GM12864 (cell line): ENCODE measurements around the gene CNIH4.

Source experiments
- DNase-seq: peaks from one replicate; pipeline ENCODE4 v3.0.0-alpha.2; 2011; ENCODE audit warnings: low read depth
- H3K4me3 ChIP-seq: 2 replicates; pipeline ENCODE4 v1.5.1; 2011; ENCODE audit warnings: mild to moderate bottlenecking, low read depth, low read length, control low read depth
- TF ChIP-seq, protein P1 (sequence below): IDR thresholded peaks from 2 replicates; pipeline ENCODE4 v1.5.1; 2011; ENCODE audit warnings: low read depth, mild to moderate bottlenecking, moderate library complexity, low read length, control low read depth, inconsistent platforms; ENCODE audit errors: missing control alignments

Gene CNIH4

DNA sequence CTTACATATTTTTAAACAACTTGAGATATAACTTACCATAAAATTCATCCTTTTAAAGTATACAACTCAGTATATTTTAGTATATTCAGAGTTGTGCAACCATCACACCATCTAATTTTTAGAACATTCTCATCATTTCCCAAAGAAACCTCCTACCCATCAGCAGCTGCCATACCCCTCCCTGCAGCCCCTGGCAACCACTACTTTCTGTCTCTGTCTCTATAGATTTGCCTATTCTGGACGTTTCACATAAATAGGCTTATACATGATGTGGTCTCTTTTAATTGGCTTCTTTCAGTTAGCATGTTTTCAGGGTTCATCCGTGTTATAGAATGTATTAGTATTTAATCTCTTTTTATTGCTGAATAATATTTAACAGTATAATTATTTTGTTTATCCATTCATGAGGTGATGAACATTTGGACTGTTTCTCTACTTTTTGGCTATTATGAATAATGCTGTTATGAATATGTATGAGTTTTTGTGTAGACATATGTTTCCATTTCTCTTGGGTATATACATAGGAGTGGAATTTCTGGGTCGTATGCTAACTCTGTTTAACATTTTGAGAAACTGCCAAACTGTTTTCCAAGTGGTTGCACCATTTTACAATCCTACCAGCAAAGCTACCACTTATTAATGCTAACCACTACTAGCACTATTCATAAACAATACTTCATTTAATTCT is 48.4 kb downstream of the CNIH4 start:
- no peak for DNase-seq
- H3K4me3 ChIP-seq = no peak overlapping the region
- TF ChIP-seq, protein P1, sequence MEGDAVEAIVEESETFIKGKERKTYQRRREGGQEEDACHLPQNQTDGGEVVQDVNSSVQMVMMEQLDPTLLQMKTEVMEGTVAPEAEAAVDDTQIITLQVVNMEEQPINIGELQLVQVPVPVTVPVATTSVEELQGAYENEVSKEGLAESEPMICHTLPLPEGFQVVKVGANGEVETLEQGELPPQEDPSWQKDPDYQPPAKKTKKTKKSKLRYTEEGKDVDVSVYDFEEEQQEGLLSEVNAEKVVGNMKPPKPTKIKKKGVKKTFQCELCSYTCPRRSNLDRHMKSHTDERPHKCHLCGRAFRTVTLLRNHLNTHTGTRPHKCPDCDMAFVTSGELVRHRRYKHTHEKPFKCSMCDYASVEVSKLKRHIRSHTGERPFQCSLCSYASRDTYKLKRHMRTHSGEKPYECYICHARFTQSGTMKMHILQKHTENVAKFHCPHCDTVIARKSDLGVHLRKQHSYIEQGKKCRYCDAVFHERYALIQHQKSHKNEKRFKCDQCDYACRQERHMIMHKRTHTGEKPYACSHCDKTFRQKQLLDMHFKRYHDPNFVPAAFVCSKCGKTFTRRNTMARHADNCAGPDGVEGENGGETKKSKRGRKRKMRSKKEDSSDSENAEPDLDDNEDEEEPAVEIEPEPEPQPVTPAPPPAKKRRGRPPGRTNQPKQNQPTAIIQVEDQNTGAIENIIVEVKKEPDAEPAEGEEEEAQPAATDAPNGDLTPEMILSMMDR = no peak

DNA sequence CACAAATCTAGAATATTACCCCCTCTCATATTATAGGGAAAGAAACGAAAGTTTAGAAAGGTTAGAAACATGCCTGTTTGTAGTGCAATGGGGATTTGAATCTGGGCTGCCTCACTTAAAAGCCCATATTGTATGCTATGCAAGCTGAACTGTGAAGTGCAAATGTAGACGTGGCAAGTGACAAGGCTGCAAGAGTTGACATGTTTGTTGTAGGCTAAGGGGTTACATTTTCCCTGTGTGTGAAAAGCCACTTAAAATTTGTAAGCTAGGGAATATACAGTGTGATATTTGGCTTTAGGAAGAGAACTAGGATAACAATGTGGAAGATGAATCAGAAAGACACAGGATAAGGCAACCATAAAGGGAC is 48.9 kb downstream of the CNIH4 start:
- H3K4me3 ChIP-seq = no peak overlapping the region
- no peak for DNase-seq
- TF ChIP-seq, protein P1 = no peak

DNA sequence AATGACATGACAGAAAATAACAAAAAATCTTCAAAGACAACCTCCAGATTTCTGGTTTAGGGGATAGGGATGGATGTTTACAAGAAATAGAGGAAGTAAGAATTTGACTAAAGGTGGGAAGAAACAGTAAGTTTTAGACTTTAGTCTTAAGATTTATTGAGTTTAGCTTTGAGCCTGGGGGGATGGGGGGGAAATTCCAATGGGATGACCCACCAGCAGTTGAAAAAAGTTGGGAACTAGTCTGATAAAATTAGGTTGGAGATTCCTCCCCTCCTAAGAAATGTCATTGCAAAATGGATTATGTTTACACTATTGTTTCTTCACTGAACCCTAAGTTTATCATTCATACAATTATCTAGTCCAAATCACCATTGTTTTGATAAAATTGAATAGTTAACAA is 49.5 kb downstream of the CNIH4 start:
- TF ChIP-seq, protein P1 = no peak
- no peak overlapping the region for H3K4me3 ChIP-seq
- no peak for DNase-seq

DNA sequence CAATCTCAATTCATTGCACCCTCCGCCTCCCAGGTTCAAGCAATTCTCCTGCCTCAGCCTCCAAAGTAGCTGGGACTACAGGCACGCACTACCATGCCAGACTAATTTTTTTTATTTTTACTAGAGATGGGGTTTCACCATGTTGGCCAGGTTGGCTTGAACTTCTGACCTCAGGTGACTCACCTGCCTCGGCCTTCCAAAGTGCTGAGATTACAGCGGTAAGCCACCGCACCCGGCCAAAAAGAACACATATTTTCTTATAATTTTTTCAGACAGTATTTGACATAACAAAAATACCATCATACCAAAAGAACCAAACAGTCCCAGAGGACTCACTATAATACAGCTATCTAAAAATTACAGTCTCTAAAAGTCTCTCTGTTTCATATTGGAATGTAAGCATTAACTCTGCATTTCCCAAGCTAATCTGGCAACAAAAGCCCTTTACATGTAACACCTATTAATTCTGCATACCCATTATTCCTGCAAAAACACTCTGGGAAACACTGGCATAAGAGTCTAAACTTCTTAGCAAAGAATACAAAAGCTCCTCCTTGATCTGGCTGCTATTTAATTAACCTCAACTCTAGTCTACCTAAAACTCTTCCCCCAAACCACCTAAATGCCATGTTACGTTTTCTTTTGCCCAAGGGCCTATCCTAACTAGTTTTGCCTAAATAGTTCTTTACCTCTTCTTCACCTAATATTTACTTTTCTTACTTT is 51.1 kb downstream of the CNIH4 start:
- H3K4me3 ChIP-seq = no peak overlapping the region
- no peak for DNase-seq
- TF ChIP-seq, protein P1 = no peak

DNA sequence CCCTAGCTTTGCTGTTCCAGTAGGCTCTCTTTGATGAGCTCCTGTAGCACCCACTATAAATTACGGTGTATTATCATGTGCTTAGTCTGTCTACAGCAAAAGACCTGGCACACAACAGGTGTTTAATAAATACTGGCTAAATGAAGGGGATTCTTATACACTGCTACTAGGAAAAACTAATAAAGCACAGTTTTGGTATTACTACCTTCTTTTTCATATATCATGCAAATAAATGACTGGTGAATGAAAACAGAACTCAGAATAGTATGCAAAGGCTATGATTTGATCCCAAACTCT is 51.6 kb downstream of the CNIH4 start:
- TF ChIP-seq, protein P1 = no peak
- DNase-seq = no peak
- no peak overlapping the region for H3K4me3 ChIP-seq

DNA sequence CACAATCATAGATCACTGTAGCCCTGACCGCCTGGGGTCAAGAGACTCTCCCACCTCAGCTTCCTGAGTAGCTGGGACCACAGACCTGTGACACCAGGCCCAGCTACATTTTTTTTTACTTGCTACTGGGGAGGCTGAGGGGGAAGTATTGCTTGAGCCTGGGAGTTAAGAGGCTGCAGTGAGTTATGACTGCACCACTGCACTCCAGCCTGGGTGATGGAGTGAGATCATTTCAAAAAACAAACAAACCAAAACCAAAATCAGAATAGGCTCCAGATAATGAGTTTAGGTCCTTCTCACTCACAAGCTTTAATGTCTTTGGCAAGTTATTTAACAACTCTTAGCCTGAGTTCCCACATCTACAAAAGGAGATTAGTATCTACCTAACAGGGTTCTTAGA is 55.1 kb downstream of the CNIH4 start:
- TF ChIP-seq, protein P1 = no peak
- H3K4me3 ChIP-seq = no peak overlapping the region
- DNase-seq = no peak

DNA sequence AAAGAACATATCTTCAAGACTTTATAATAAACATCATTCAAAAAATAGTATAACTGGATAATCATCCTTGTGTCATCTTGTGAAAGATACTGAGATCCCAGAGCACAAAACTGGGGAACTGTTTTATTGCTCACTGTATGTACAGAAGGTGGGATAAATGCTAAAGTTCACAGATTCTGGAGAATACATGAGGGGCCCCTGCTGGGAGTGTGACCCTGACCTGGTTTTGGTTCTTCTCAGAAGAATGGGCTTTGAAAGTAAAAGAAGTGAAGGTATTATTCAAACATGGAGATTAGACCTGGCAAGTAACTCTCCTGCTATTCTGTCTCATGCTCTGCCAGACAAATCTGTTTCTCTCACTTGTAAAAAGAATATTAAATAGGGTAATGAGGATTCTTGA is 63.4 kb downstream of the CNIH4 start:
- DNase-seq = no peak
- H3K4me3 ChIP-seq = no peak overlapping the region
- TF ChIP-seq, protein P1 = no peak
